GM20000 (cell line): Measurements from ENCODE around the gene CCDC77.

ENCODE experiments used
- DNase-seq: peaks from one replicate; pipeline ENCODE4 v3.0.0; 2012; ENCODE audit warnings: low spot score
- CTCF ChIP-seq: IDR thresholded peaks from 2 replicates; pipeline ENCODE4 v1.5.1; 2012; ENCODE audit warnings: mild to moderate bottlenecking, control low read depth; ENCODE audit errors: extremely low read depth, missing control alignments

Gene CCDC77

GRCh38 chr12:455821-456220 lies 54.4 kb downstream of the CCDC77 start:
- DNase-seq, result no peak
- TF ChIP-seq CTCF, result no peak

GRCh38 chr12:457676-458075 lies 56.2 kb downstream of the CCDC77 start:
- DNase-seq, result no peak
- no peak for TF ChIP-seq CTCF

DNA sequence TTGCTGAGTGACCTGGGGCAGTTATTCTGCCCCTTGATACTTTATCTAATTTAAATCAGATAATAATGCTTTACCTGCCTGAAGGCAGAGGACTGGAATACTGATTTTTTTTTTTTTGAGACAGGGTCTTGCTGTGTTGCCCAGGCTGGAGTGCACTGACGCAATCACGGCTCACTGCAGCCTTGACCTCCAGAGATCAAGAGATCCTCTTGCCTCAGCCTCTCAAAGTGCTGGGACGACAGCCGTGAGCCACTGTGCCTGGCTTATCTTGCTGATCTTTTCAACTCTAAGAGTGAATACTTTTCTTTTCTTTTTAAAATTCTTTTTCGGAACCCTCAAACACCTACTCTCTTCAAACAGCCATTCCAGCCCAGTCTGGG lies 57.6 kb downstream of the CCDC77 start:
- no peak for DNase-seq
- no peak for TF ChIP-seq CTCF

- no peak for TF ChIP-seq CTCF
- DNase-seq, result peak; percentile 72
These were observed 58.2 kb downstream of the CCDC77 start, which contains the start of gene B4GALNT3 for GRCh38 chr12:459430-460258. TSS of gene B4GALNT3 (plus strand) at chr12:459939. CDS start at chr12:460377, 438 bp downstream.

GRCh38 chr12:460261-461230 lies 59.1 kb downstream of the CCDC77 start:
- TF ChIP-seq CTCF, result no peak
- DNase-seq, result peak; percentile 79

GRCh38 chr12:461425-461824 lies 60.0 kb downstream of the CCDC77 start:
- TF ChIP-seq CTCF, result no peak
- DNase-seq, result peak; percentile 33
